Stomach smooth muscle (tissue), 2 donors: ENCODE results near the gene BCHE.
A peak's percentile ranks its signal among the peaks of the same experiment; 100 is the strongest.

Source experiments
- H3K27ac ChIP-seq: one replicate; pipeline ENCODE4 v1.7.0; 2013; ENCODE audit warnings: mild to moderate bottlenecking, low read length, inconsistent platforms
- H3K27me3 ChIP-seq, 2 donors: one replicate each; pipeline ENCODE4 v1.7.0; 2013; ENCODE audit warnings: low read length in 2 of 2; ENCODE audit not compliant: insufficient read depth in 2 of 2, control insufficient read depth in 1 of 2
- H3K36me3 ChIP-seq, 2 donors: one replicate each; pipeline ENCODE4 v1.7.0; 2013; ENCODE audit warnings: low read length in 2 of 2; ENCODE audit not compliant: control insufficient read depth in 2 of 2, insufficient read depth in 2 of 2
- H3K4me1 ChIP-seq: one replicate; pipeline ENCODE4 v1.7.0; 2013; ENCODE audit warnings: low read length; ENCODE audit not compliant: control insufficient read depth, insufficient read depth
- H3K4me3 ChIP-seq, 2 donors: one replicate each; pipeline ENCODE4 v1.7.0; 2013; ENCODE audit warnings: low read length in 2 of 2
- H3K9ac ChIP-seq, 2 donors: one replicate each; pipeline ENCODE4 v1.7.0; 2013; ENCODE audit warnings: low read length in 2 of 2, mild to moderate bottlenecking in 1 of 2
- H3K9me3 ChIP-seq, 2 donors: one replicate each; pipeline ENCODE4 v1.7.0; 2013; ENCODE audit warnings: low read length in 2 of 2; ENCODE audit not compliant: control insufficient read depth in 2 of 2
- donor health status: healthy.
- donor health status: Pancreatic carcinoma.

BCHE gene

GRCh38 chr3:165854696-165855095 is 17.5 kb upstream of the BCHE start:
- no peak overlapping the region for H3K4me3 ChIP-seq
- no peaks in the 10 kb centered on the region for H3K36me3 ChIP-seq
- H3K27me3 ChIP-seq = no peaks in the 10 kb centered on the region
- H3K27ac ChIP-seq = no peak overlapping the region
- H3K9ac ChIP-seq = no peak overlapping the region
- H3K9me3 ChIP-seq = no peaks in the 10 kb centered on the region
- H3K4me1 ChIP-seq = no peaks in the 10 kb centered on the region

DNA sequence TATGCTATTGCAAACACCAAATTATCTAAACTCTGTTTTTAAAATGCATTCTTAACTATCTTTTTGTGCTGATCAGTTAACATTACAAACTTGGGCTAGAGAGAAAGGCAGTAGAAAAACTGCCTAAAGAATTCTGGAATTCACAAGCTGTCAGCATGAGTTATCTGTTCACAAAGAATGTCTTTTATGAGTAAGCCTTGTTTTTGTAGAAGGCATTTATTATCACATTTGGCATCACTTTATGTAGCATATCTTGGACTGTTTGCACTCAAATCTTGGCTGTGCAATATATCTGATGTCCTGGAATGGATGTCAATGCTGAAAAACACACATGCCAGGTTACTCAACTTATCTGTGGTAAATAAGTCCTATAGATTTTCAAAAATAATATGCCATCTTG is 15.5 kb upstream of the BCHE start:
- no peak overlapping the region for H3K27ac ChIP-seq
- H3K4me1 ChIP-seq = no peaks in the 10 kb centered on the region
- no peaks in the 10 kb centered on the region for H3K27me3 ChIP-seq
- no peaks in the 10 kb centered on the region for H3K9me3 ChIP-seq
- no peaks in the 10 kb centered on the region for H3K36me3 ChIP-seq
- no peak overlapping the region for H3K9ac ChIP-seq
- H3K4me3 ChIP-seq = no peak overlapping the region

GRCh38 chr3:165852191-165852590 is 15.0 kb upstream of the BCHE start:
- H3K27me3 ChIP-seq = no peaks in the 10 kb centered on the region
- no peaks in the 10 kb centered on the region for H3K9me3 ChIP-seq
- H3K36me3 ChIP-seq = no peaks in the 10 kb centered on the region
- H3K27ac ChIP-seq = no peak overlapping the region
- no peak overlapping the region for H3K4me3 ChIP-seq
- H3K4me1 ChIP-seq = no peaks in the 10 kb centered on the region
- H3K9ac ChIP-seq = no peak overlapping the region

DNA sequence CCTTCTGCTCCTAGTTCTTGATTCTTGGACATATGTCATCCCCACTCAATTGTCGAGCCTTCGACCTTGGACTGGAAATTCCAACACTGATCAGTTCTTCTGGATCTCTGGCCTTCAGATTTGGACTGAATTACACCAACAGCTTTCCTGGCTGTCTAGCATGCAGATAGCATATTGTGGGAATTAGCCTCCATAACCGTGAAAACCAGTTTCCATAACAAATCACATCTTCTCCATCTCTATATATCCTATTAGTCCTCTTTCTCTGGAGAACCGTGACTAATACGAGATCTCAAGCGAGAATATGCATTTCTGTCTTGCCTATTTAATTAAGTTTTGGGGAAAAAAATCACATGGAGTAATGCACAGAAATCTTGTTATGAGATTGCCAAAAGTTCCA is 8.8 kb upstream of the BCHE start:
- Histone ChIP-seq H3K27ac (no peak overlapping the region), H3K4me1 (no peaks in the 10 kb centered on the region), H3K9ac (no peak overlapping the region), H3K9me3 (no peaks in the 10 kb centered on the region), H3K4me3 (no peak overlapping the region), H3K27me3 (no peaks in the 10 kb centered on the region), H3K36me3 (no peaks in the 10 kb centered on the region)

DNA sequence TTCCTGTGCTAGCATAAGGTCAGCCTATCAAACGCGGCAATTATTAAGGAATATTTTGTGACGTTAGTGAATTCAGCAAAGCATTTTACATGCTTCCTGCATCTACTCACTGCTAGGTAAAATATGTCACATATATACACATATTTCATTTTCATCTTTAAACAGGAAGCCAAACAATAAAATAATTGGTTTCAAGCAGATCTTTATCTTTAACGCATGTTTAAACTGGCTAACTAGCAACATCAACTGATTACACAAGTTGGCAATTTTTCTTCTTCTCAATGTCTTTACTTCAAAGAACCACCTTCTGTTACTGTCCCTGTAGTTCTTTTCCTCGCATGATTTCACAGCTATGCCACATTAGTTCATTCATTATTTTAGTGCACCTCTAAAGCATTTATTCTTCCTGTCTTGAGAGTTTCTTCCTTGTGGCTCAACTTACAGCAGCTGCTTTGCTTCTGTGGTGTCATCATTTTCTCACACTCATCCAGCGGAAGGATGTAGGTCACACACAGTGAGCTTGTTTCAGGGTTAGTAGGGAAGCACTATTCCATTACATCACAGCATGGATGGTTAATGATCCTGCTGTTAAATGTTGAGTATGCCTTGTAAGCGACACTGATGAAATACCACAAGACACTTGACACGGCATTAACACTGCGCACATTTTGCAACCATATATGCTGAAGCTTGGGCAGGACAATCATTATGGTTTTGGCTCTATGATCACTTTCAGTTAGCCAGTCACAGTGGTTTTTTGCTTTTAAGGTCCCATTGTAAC is 2.3 kb upstream of the BCHE start:
- H3K4me3 ChIP-seq = no peak overlapping the region
- H3K36me3 ChIP-seq = no peaks in the 10 kb centered on the region
- H3K27ac ChIP-seq = no peak overlapping the region
- H3K9ac ChIP-seq = no peak overlapping the region
- H3K27me3 ChIP-seq = no peaks in the 10 kb centered on the region
- no peaks in the 10 kb centered on the region for H3K9me3 ChIP-seq
- no peaks in the 10 kb centered on the region for H3K4me1 ChIP-seq

GRCh38 chr3:165837801-165838200 is 578 bp upstream of the BCHE start:
- Histone ChIP-seq H3K4me1 (no peaks in the 10 kb centered on the region), H3K27me3 (no peaks in the 10 kb centered on the region), H3K27ac (no peak overlapping the region), H3K4me3 (no peak overlapping the region), H3K36me3 (no peaks in the 10 kb centered on the region), H3K9me3 (no peaks in the 10 kb centered on the region), H3K9ac (no peak overlapping the region)

DNA sequence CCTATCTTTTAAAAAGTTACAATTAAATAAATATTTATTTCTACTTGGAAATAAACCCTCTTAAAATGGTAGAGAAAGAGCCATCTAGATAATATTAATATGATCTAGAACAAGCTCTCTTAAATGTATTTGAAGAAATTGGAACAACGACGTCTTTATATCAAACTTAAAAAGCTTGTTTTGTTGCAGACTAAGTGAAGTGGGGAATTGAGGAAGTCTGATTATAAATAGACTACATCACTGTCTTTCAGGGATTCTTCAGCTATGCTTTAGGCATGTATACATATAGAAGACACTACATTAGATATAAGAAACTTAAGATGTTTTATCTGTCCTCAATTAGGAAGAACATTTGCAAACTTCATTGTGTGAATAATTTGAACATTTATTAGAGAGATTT is 1.8 kb downstream of the BCHE start:
- Histone ChIP-seq H3K4me3 (peak overlapping the region in 1 of 2 donors; percentile 73), H3K9ac (peak overlapping the region in 1 of 2 donors; percentile 58), H3K27ac (no peak overlapping the region), H3K27me3 (no peaks in the 10 kb centered on the region), H3K9me3 (no peaks in the 10 kb centered on the region), H3K4me1 (no peaks in the 10 kb centered on the region), H3K36me3 (no peaks in the 10 kb centered on the region)

- Histone ChIP-seq H3K4me1 (no peaks in the 10 kb centered on the region), H3K36me3 (no peaks in the 10 kb centered on the region), H3K4me3 (no peak overlapping the region)
Measured at GRCh38 chr3:165830746-165831145, 6.5 kb downstream of the BCHE start.

DNA sequence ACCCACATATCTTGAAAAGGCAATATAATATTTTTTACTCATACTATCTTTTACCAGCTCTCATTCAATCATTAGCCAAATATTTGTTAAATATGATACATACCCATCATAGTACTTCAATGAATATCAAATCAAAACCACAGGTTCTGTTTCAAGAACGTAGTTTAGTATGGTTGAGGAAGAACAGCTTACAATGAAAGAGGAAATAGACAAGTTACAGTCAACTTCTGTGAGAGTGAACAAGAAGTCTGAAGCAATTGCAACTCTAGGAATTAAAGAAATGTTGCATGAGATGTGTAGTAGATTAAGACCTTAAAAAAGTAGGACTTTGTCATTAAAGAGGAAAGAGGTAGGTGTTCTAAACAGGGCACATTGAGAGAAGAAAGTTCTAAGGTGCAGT is 9.3 kb downstream of the BCHE start:
- Histone ChIP-seq H3K4me3 (no peak overlapping the region), H3K36me3 (no peaks in the 10 kb centered on the region), H3K4me1 (no peaks in the 10 kb centered on the region), H3K9me3 (no peaks in the 10 kb centered on the region), H3K27ac (no peak overlapping the region), H3K27me3 (no peaks in the 10 kb centered on the region), H3K9ac (no peak overlapping the region)

More at GRCh38 chr3:165830746-165831145, 6.5 kb downstream of the BCHE start:
- no peak overlapping the region for H3K27ac ChIP-seq
- H3K9me3 ChIP-seq = no peaks in the 10 kb centered on the region
- no peak overlapping the region for H3K9ac ChIP-seq
- no peaks in the 10 kb centered on the region for H3K27me3 ChIP-seq

- H3K9me3 ChIP-seq = no peaks in the 10 kb centered on the region
- H3K4me1 ChIP-seq = no peaks in the 10 kb centered on the region
- H3K4me3 ChIP-seq = no peak overlapping the region
- no peaks in the 10 kb centered on the region for H3K27me3 ChIP-seq
- H3K9ac ChIP-seq = no peak overlapping the region
- no peaks in the 10 kb centered on the region for H3K36me3 ChIP-seq
- no peak overlapping the region for H3K27ac ChIP-seq
Measured at GRCh38 chr3:165827233-165827632, 10.0 kb downstream of the BCHE start.

DNA sequence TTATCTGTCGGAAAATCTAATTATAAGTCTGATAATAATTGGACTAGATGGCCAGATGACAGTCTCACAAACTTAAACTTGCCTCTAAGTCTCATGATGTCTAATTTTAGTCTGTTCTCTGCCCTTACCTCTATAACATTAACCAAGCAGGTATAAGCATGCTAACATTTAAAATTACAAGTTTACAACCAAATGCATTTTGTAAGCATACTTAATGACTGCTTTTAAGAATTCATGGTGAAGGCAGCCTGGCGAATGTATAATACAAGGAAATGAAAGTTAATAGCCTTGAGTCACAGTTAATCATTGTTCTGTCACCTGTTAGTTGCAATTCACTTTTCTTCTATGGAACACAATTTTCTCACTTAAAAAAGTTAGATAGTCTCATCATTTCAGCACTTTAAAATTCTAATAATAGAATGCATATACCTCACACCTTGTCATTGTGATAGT is 16.5 kb downstream of the BCHE start:
- Histone ChIP-seq H3K36me3 (no peaks in the 10 kb centered on the region), H3K4me1 (no peaks in the 10 kb centered on the region), H3K27me3 (no peaks in the 10 kb centered on the region), H3K27ac (no peak overlapping the region), H3K4me3 (no peak overlapping the region), H3K9ac (no peak overlapping the region), H3K9me3 (no peaks in the 10 kb centered on the region)
